Upper lobe of left lung (tissue), 6 donors: ENCODE results near the gene CSNK1G1. TPM values are rescaled to one million over a fixed set of nuclear protein-coding genes. Genes with fewer than 3 reads are reported as not detected.

Experiments used
- ATAC-seq, 2 donors: fragments of 200-7000 bp; cut with Tn5 transposase; one replicate each; pipeline ENCODE4 v1.9.1; 2022; ENCODE audit warnings: mild to moderate bottlenecking in 2 of 2, moderate library complexity in 2 of 2; ENCODE audit not compliant: low FRiP score in 2 of 2
- DNase-seq, 2 donors: peaks; one replicate each; pipeline ENCODE4 v3.0.0-alpha.2; 2019 to 2020
- H3K27ac ChIP-seq, 4 donors: fragments of 200-600 bp; sonication (generic); one replicate each; pipeline ENCODE4 v1.5.1; 2016 to 2019
- H3K27me3 ChIP-seq, 4 donors: fragments of 200-600 bp; sonication (generic); one replicate each; pipeline ENCODE4 v1.5.1; 2017 to 2019
- H3K36me3 ChIP-seq, 4 donors: fragments of 200-600 bp; sonication (generic); one replicate each; pipeline ENCODE4 v1.5.1; 2016 to 2019
- H3K4me1 ChIP-seq, 4 donors: fragments of 200-600 bp; sonication (generic); one replicate each; pipeline ENCODE4 v1.5.1; 2018 to 2019
- H3K4me3 ChIP-seq, 4 donors: fragments of 200-600 bp; sonication (generic); one replicate each; pipeline ENCODE4 v1.5.1; 2017 to 2019; ENCODE audit warnings: mild to moderate bottlenecking in 2 of 4, moderate library complexity in 1 of 4
- H3K9me3 ChIP-seq, 4 donors: fragments of 200-600 bp; sonication (generic); one replicate each; pipeline ENCODE4 v1.5.1; 2018 to 2019
- EP300 ChIP-seq, 4 donors: sonication (generic); formaldehyde crosslinking; IDR thresholded peaks; one replicate each; pipeline ENCODE4 v1.5.1; 2017; ENCODE audit warnings: antibody characterized with exemption in 4 of 4, control low read depth in 2 of 4
- POLR2A ChIP-seq, 4 donors: fragments of 450-650 bp; IDR thresholded peaks; one replicate each; pipeline ENCODE4 v1.5.1; 2016 to 2017; ENCODE audit warnings: antibody characterized with exemption in 4 of 4, mild to moderate bottlenecking in 2 of 4
- POLR2AphosphoS5 ChIP-seq, 2 donors: sonication (generic); formaldehyde crosslinking; IDR thresholded peaks; one replicate each; pipeline ENCODE4 v1.5.1; 2017; ENCODE audit warnings: antibody characterized with exemption in 2 of 2
- WGBS, 2 donors: methylation state at CpG; one replicate each; pipeline ENCODE4 v1.1.5; 2017 to 2018; 5-methylcytosine and 5-hydroxymethylcytosine counted together
- total RNA-seq, 6 donors: library from RNA; depleted of rRNA in 4 of 6; stranded (reverse); fragments of >200 nt in 4 of 6; gene quantifications; one replicate each; pipeline versions ENCODE4 v1.1.0 to v1.2.1, GENCODE V29; 2016 to 2021
- TF ChIP-seq, protein P1 (sequence below), 6 experiments: fragments of 450-650 bp in 4 of 6; fragments of 200-600 bp in 2 of 6; sonication (generic) in 2 of 6; IDR thresholded peaks; one replicate each; pipeline ENCODE4 v1.5.1; 2016 to 2019; ENCODE audit warnings: antibody characterized with exemption in 6 of 6
- donor health status: DM: no; HTN: no; CAD: no; lungs with moderate emphysema.
- donor health status: DM: no; HTN: yes; CAD: no; lungs with severe emphysema.

CSNK1G1 gene
- total RNA-seq, 6 donors from 2014 or later: 14.8 to 49.6 (median 19.6) TPM

- no peak for ATAC-seq
- Histone ChIP-seq H3K4me1 (no peaks in the 10 kb centered on the region), H3K4me3 (no peak overlapping the region), H3K9me3 (no peaks in the 10 kb centered on the region), H3K36me3 (peaks cover 0 to 46% (median 2%) of the 10 kb centered on the region in 4 donors), H3K27ac (no peak overlapping the region), H3K27me3 (no peaks in the 10 kb centered on the region)
- 87 to 92% methylated on average over 9 of the region's 9 CpGs for WGBS, 2 donors
- DNase-seq: no peak
- TF ChIP-seq EP300 (IDR thresholded peaks at IDR 0.05): no peak
- TF ChIP-seq POLR2A (IDR thresholded peaks at IDR 0.05): no peak
- TF ChIP-seq, protein P1, sequence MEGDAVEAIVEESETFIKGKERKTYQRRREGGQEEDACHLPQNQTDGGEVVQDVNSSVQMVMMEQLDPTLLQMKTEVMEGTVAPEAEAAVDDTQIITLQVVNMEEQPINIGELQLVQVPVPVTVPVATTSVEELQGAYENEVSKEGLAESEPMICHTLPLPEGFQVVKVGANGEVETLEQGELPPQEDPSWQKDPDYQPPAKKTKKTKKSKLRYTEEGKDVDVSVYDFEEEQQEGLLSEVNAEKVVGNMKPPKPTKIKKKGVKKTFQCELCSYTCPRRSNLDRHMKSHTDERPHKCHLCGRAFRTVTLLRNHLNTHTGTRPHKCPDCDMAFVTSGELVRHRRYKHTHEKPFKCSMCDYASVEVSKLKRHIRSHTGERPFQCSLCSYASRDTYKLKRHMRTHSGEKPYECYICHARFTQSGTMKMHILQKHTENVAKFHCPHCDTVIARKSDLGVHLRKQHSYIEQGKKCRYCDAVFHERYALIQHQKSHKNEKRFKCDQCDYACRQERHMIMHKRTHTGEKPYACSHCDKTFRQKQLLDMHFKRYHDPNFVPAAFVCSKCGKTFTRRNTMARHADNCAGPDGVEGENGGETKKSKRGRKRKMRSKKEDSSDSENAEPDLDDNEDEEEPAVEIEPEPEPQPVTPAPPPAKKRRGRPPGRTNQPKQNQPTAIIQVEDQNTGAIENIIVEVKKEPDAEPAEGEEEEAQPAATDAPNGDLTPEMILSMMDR (IDR thresholded peaks at IDR 0.05): no peak
- no peak for TF ChIP-seq POLR2AphosphoS5 (IDR thresholded peaks at IDR 0.05)
These were observed 170.6 kb downstream of the CSNK1G1 start for GRCh38 chr15:64185146-64185911.

GRCh38 chr15:64182859-64183370 lies 173.1 kb downstream of the CSNK1G1 start:
- WGBS, 2 donors: 78 to 88% methylated on average over 4 of the region's 4 CpGs
- Histone ChIP-seq H3K4me1 (no peaks in the 10 kb centered on the region), H3K27me3 (no peaks in the 10 kb centered on the region), H3K36me3 (peaks cover 0 to 59% (median 8%) of the 10 kb centered on the region in 4 donors), H3K9me3 (no peaks in the 10 kb centered on the region), H3K27ac (no peak overlapping the region), H3K4me3 (no peak overlapping the region)
- no peak for TF ChIP-seq POLR2A (IDR thresholded peaks at IDR 0.05)
- TF ChIP-seq, protein P1 (IDR thresholded peaks at IDR 0.05): no peak
- TF ChIP-seq EP300 (IDR thresholded peaks at IDR 0.05): no peak
- no peak for TF ChIP-seq POLR2AphosphoS5 (IDR thresholded peaks at IDR 0.05)
- DNase-seq: no peak
- no peak for ATAC-seq

GRCh38 chr15:64180235-64180824 lies 175.6 kb downstream of the CSNK1G1 start:
- Histone ChIP-seq H3K36me3 (peaks cover 0 to 65% (median 16%) of the 10 kb centered on the region in 4 donors), H3K27me3 (no peaks in the 10 kb centered on the region), H3K27ac (no peak overlapping the region), H3K4me1 (no peaks in the 10 kb centered on the region), H3K9me3 (no peaks in the 10 kb centered on the region), H3K4me3 (no peak overlapping the region)
- DNase-seq: no peak
- TF ChIP-seq, protein P1 (IDR thresholded peaks at IDR 0.05): no peak
- TF ChIP-seq POLR2A (IDR thresholded peaks at IDR 0.05): no peak
- no peak for TF ChIP-seq POLR2AphosphoS5 (IDR thresholded peaks at IDR 0.05)
- no peak for TF ChIP-seq EP300 (IDR thresholded peaks at IDR 0.05)
- no peak for ATAC-seq
- 78 to 82% methylated on average over 8 of the region's 8 CpGs for WGBS, 2 donors

- no peak overlapping the region for H3K4me3 ChIP-seq
- H3K4me1 ChIP-seq: peaks cover 16 to 25% (median 23%) of the 10 kb centered on the region in 4 donors
- no peak overlapping the region for H3K27ac ChIP-seq
- ATAC-seq (no peak), DNase-seq (no peak)
- H3K27me3 ChIP-seq: no peaks in the 10 kb centered on the region
- WGBS, 2 donors: 91 to 94% methylated on average over 5 of the region's 5 CpGs
- peaks cover 0 to 16% (median 6%) of the 10 kb centered on the region in 4 donors for H3K36me3 ChIP-seq
- no peak for TF ChIP-seq EP300 (IDR thresholded peaks at IDR 0.05)
- TF ChIP-seq POLR2AphosphoS5 (IDR thresholded peaks at IDR 0.05): no peak
- TF ChIP-seq POLR2A (IDR thresholded peaks at IDR 0.05): no peak
- TF ChIP-seq, protein P1 (IDR thresholded peaks at IDR 0.05): no peak
- H3K9me3 ChIP-seq: no peaks in the 10 kb centered on the region
These were observed 189.7 kb downstream of the CSNK1G1 start for GRCh38 chr15:64166102-64166890.
